Gastrocnemius medialis (tissue), 4 donors: Measurements from ENCODE around the gene ABTB2. TPM values are rescaled to one million over a fixed set of nuclear protein-coding genes. Genes with fewer than 3 reads are reported as not detected.
A peak's percentile ranks its signal among the peaks of the same experiment; 100 is the strongest.

Source experiments
- ATAC-seq, 2 donors: fragments of 150-250 bp; one replicate each; pipeline ENCODE4 v1.9.1; 2016
- DNase-seq, 2 donors: peaks; one replicate each; pipeline ENCODE4 v3.0.0-alpha.2; 2019
- H3K27ac ChIP-seq, 4 donors: fragments of 200-600 bp; sonication (generic); 1 replicate in 1 of 4; 2 replicates in 3 of 4; pipeline ENCODE4 v1.5.1; 2016 to 2018; ENCODE audit warnings: mild to moderate bottlenecking in 2 of 4, moderate library complexity in 1 of 4
- H3K27me3 ChIP-seq, 3 donors: fragments of 200-600 bp; sonication (generic) in 2 of 3; 1 replicate in 1 of 3; 2 replicates in 2 of 3; pipeline versions ENCODE4 v1.5.1 to v1.6.0; 2016 to 2019; ENCODE audit warnings: mild to moderate bottlenecking in 1 of 3, moderate library complexity in 1 of 3
- H3K36me3 ChIP-seq, 2 donors: fragments of 200-600 bp; sonication (generic) in 1 of 2; one replicate each; pipeline ENCODE4 v1.5.1; 2017 to 2018
- H3K4me1 ChIP-seq, 2 donors: fragments of 200-600 bp; sonication (generic) in 1 of 2; one replicate each; pipeline ENCODE4 v1.5.1; 2016 to 2017; ENCODE audit warnings: mild to moderate bottlenecking in 2 of 2
- H3K4me3 ChIP-seq, 4 donors: fragments of 200-600 bp; sonication (generic) in 3 of 4; 1 replicate in 1 of 4; 2 replicates in 3 of 4; pipeline ENCODE4 v1.5.1; 2016 to 2019; ENCODE audit warnings: mild to moderate bottlenecking in 2 of 4
- H3K9me3 ChIP-seq, 3 donors: fragments of 200-600 bp; sonication (generic) in 2 of 3; 1 replicate in 1 of 3; 2 replicates in 2 of 3; pipeline ENCODE4 v1.5.1; 2016 to 2019
- POLR2A ChIP-seq, 2 donors: fragments of 450-650 bp; IDR thresholded peaks; one replicate each; pipeline ENCODE4 v1.6.1; 2017; ENCODE audit warnings: antibody characterized with exemption in 2 of 2, mild to moderate bottlenecking in 2 of 2, moderate library complexity in 2 of 2
- in situ Hi-C, 4 donors: fragments of 200-750 bp; cut with MboI; loops; one replicate each; pipeline versions ENCODE4 v1.15.0 to v1.8.0; 2017; ENCODE audit warnings: low sequenced_read_pairs in 4 of 4
- intact Hi-C: fragments of 100-400 bp; cut with DNase I; formaldehyde crosslinking; loops from one replicate; pipeline ENCODE4 v1.15.1; 2023; ENCODE audit warnings: low total_unique reads
- total RNA-seq, 4 donors: library from RNA; depleted of rRNA; stranded (reverse); fragments of >200 nt; gene quantifications; one replicate each; pipeline versions ENCODE4 v1.1.0 to v1.2.3, GENCODE V29; 2016
- TF ChIP-seq, protein P1 (sequence below), 5 experiments: fragments of 450-650 bp in 3 of 5; fragments of 200-600 bp in 2 of 5; sonication (generic) in 2 of 5; IDR thresholded peaks in 4 of 5; conservative IDR thresholded peaks in 1 of 5; 1 replicate in 4 of 5; 2 replicates in 1 of 5; pipeline ENCODE4 v1.5.1; 2016 to 2019; ENCODE audit warnings: antibody characterized with exemption in 5 of 5, mild to moderate bottlenecking in 3 of 5, moderate library complexity in 3 of 5

ABTB2 gene
- total RNA-seq, 4 donors from 2014 or later = 8.8 to 30.7 (median 12.2) TPM

DNA sequence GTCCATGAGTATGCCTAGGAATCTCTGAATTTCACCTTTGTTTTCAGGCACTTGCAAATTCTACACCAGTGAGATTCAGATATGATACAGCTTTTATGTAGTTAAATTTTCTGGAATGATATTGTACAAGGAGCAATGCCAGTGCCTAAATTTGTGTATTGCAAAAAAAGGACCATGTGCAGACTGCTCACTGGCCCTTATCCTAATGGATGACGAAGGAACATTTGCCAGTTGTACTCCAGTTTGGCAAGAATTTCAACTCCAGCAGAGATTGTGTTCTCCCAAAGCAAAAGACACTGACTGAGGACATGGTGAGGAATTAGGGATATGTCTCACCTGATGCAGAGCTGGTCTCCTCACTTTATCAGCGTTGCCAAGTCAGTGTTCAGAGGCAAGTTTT lies 243.8 kb downstream of the ABTB2 start:
- Histone ChIP-seq H3K9me3 (no peaks in the 10 kb centered on the region), H3K4me1 (peaks cover 0 to 15% of the 10 kb centered on the region in 2 donors), H3K36me3 (peaks cover 0 to 100% of the 10 kb centered on the region in 2 donors), H3K27ac (peak overlapping the region in 1 of 4 donors; percentile 62), H3K4me3 (no peak overlapping the region), H3K27me3 (no peaks in the 10 kb centered on the region)
- in situ Hi-C loops (loop anchor here in 1 of 4 donors (25.0 kb wide), 1 partner anchor 127 kb away; no protein-coding TSS in a partner anchor), intact Hi-C loops (no loop called here)
- peak in 1 of 2 donors; percentile 38 for ATAC-seq
- DNase-seq = no peak
- TF ChIP-seq POLR2A (IDR thresholded peaks at IDR 0.05) = no peak
- TF ChIP-seq, protein P1, sequence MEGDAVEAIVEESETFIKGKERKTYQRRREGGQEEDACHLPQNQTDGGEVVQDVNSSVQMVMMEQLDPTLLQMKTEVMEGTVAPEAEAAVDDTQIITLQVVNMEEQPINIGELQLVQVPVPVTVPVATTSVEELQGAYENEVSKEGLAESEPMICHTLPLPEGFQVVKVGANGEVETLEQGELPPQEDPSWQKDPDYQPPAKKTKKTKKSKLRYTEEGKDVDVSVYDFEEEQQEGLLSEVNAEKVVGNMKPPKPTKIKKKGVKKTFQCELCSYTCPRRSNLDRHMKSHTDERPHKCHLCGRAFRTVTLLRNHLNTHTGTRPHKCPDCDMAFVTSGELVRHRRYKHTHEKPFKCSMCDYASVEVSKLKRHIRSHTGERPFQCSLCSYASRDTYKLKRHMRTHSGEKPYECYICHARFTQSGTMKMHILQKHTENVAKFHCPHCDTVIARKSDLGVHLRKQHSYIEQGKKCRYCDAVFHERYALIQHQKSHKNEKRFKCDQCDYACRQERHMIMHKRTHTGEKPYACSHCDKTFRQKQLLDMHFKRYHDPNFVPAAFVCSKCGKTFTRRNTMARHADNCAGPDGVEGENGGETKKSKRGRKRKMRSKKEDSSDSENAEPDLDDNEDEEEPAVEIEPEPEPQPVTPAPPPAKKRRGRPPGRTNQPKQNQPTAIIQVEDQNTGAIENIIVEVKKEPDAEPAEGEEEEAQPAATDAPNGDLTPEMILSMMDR (IDR thresholded peaks at IDR 0.05 in 4 of 5, conservative IDR thresholded peaks at IDR 0.05 in 1 of 5) = no peak

- TF ChIP-seq, protein P1 (IDR thresholded peaks at IDR 0.05 in 4 of 5, conservative IDR thresholded peaks at IDR 0.05 in 1 of 5) = no peak
- no peak for TF ChIP-seq POLR2A (IDR thresholded peaks at IDR 0.05)
- Histone ChIP-seq H3K27ac (no peak overlapping the region), H3K9me3 (no peaks in the 10 kb centered on the region), H3K36me3 (peaks cover 0 to 86% of the 10 kb centered on the region in 2 donors), H3K4me1 (peaks cover 8 to 19% of the 10 kb centered on the region in 2 donors), H3K4me3 (no peak overlapping the region), H3K27me3 (no peaks in the 10 kb centered on the region)
- in situ Hi-C loops = loop anchor here in 1 of 4 donors (25.0 kb wide), 1 partner anchor 124 kb away; no protein-coding TSS in a partner anchor
- intact Hi-C loops = no loop called here
- no peak for DNase-seq
- ATAC-seq = no peak
Observed at GRCh38 chr11:34111722-34112270, 246.0 kb downstream of the ABTB2 start.

- Histone ChIP-seq H3K4me1 (peaks cover 19 to 22% of the 10 kb centered on the region in 2 donors), H3K9me3 (no peaks in the 10 kb centered on the region), H3K27ac (peak overlapping the region; percentile 84 to 94 (median 90)), H3K27me3 (no peaks in the 10 kb centered on the region), H3K4me3 (peak overlapping the region; percentile 71 to 97 (median 82)), H3K36me3 (peaks cover 0 to 35% of the 10 kb centered on the region in 2 donors)
- peak; percentile 2 to 13 for ATAC-seq
- in situ Hi-C loops (loop anchor here in 2 of 4 donors (5.0 to 25.0 kb wide), 3 partner anchors 54 to 119 kb away; partner anchors contain the start of gene CAPRIN1 (in 1 of the 2)), intact Hi-C loops (loop anchor here (1.0 to 10.0 kb wide), 5 partner anchors 55 to 331 kb away; partner anchors contain the start of genes ABTB2, CAPRIN1, CAT and FBXO3)
- DNase-seq = no peak
- TF ChIP-seq POLR2A (IDR thresholded peaks at IDR 0.05) = no peak
- TF ChIP-seq, protein P1 (IDR thresholded peaks at IDR 0.05 in 4 of 5, conservative IDR thresholded peaks at IDR 0.05 in 1 of 5) = no peak
Observed at GRCh38 chr11:34105957-34106504, 251.8 kb downstream of the ABTB2 start.

DNA sequence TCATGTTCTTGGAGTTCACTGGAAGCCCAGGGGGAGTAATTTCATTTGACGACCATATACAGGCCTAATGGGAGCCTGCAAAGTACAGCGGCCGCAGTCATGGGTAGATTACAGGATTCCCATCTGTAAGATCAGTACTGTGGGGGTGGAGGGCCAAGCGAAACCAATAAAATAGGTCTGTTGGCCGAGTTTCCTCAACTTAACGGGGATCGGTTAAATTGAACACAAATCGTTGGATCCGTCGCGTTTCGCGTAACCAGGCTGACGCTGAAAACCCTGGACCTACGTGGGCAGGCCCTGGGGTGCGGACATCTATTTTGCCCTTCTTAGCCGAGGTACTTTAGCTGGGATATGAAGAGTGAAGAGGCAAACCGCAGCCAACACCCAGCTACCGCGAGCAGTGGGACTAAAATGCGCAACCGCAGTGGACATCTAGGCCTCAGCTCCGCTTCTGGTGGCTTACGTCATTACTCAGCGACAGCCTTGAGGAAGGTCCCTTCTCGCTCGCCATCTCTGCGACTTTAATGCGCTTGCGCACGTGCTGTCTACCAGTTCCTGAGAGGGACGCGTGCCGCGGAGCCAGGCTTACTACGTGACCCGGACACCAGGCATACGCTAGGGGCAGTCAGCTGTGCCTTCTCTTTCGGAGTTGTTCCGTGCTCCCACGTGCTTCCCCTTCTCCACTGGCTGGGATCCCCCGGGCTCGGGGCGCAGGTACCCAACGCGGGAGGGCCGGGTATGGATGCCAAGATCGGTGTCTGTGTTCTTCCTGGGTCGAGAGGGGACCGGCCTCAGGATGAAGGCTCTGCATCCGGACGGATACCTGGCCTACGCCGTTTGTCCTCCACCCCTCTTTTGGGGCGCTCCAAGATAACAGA lies 252.5 kb downstream of the ABTB2 start, which contains the start of gene NAT10:
Gene NAT10, plus strand, starts transcription at position 551 of the 878 bp plus-strand sequence. CDS start 2,597 bp downstream, outside the sequence.
- peaks cover 19 to 22% of the 10 kb centered on the region in 2 donors for H3K4me1 ChIP-seq
- in situ Hi-C loops (loop anchor here in 2 of 4 donors (5.0 to 25.0 kb wide), 3 partner anchors 53 to 118 kb away; partner anchors contain the start of gene CAPRIN1 (in 1 of the 2)), intact Hi-C loops (loop anchor here (1.0 to 10.0 kb wide), 5 partner anchors 54 to 332 kb away; partner anchors contain the start of genes ABTB2, CAPRIN1, CAT and FBXO3)
- DNase-seq (peak; percentile 97 to 99), ATAC-seq (peak; percentile 95 to 98)
- H3K27ac ChIP-seq = peak within 1 kb of the TSS; percentile 84 to 94 (median 90)
- peak; percentile 70 to 74 for TF ChIP-seq POLR2A (IDR thresholded peaks at IDR 0.05)
- TF ChIP-seq, protein P1 (IDR thresholded peaks at IDR 0.05 in 4 of 5, conservative IDR thresholded peaks at IDR 0.05 in 1 of 5) = peak in 4 of 5 experiments; percentile 19 to 44 (median 28)
- H3K36me3 ChIP-seq = peaks cover 0 to 34% of the 10 kb centered on the region in 2 donors
- peak within 1 kb of the TSS; percentile 71 to 97 (median 82) for H3K4me3 ChIP-seq
- no peaks in the 10 kb centered on the region for H3K27me3 ChIP-seq
- H3K9me3 ChIP-seq = no peaks in the 10 kb centered on the region
